ENCODE data around the gene SEC63. TPM values are rescaled to one million over a fixed set of nuclear protein-coding genes. Genes with fewer than 3 reads are reported as not detected.

SEC63 gene
- polyA plus RNA-seq, 1 of the 3 experiments (the other 2 are of a cell fraction): 13.2 TPM

GRCh38 chr6:107822176-107823046 lies 135.6 kb downstream of the SEC63 start:
- Histone ChIP-seq H3K27me3 (ENCODE audit: insufficient read depth) (peaks cover 8% of the 10 kb centered on the region; the same call in 1 of the 2 replicates), H3K9me2 (no peaks in the 10 kb centered on the region), H3K4me1 (ENCODE audit: control insufficient read depth in 1 of 2, insufficient read depth in 2 of 2, low read depth in 1 of 2, low read length in 1 of 2) (peaks cover 0 to 33% of the 10 kb centered on the region in 2 experiments; a peak in 3 of 4 replicates), H3K79me2 (ENCODE audit: insufficient read depth) (no peaks in the 10 kb centered on the region), H3K36me3 (replicated peaks in 1 of 2; ENCODE audit: control insufficient read depth in 1 of 2, insufficient read depth in 2 of 2, low read length in 1 of 2) (no peaks in the 10 kb centered on the region), H2AFZ (ENCODE audit: low read depth) (no peak overlapping the region), H3K9me3 (no peaks in the 10 kb centered on the region), H3F3A (replicated peaks; ENCODE audit: insufficient read depth) (no peaks in the 10 kb centered on the region), H3K9ac (no peak overlapping the region), H3K4me2 (no peak overlapping the region), H4K20me1 (ENCODE audit: insufficient read depth) (no peaks in the 10 kb centered on the region), H3K4me3 (ENCODE audit: low read depth in 2 of 2, low read length in 1 of 2) (no peak overlapping the region), H3K27ac (ENCODE audit: low read depth in 2 of 2, low read length in 1 of 2) (no peak overlapping the region)
- no peak for DNase-seq
- TF ChIP-seq CTCF (IDR thresholded peaks at IDR 0.05) (no peak), SIN3A (IDR thresholded peaks at IDR 0.05; ENCODE audit: borderline replicate concordance, low read depth, low read length) (no peak), POLR2AphosphoS5 (IDR thresholded peaks at IDR 0.05; ENCODE audit: low read depth, low read length) (no peak)
- TF ChIP-seq, protein P1, sequence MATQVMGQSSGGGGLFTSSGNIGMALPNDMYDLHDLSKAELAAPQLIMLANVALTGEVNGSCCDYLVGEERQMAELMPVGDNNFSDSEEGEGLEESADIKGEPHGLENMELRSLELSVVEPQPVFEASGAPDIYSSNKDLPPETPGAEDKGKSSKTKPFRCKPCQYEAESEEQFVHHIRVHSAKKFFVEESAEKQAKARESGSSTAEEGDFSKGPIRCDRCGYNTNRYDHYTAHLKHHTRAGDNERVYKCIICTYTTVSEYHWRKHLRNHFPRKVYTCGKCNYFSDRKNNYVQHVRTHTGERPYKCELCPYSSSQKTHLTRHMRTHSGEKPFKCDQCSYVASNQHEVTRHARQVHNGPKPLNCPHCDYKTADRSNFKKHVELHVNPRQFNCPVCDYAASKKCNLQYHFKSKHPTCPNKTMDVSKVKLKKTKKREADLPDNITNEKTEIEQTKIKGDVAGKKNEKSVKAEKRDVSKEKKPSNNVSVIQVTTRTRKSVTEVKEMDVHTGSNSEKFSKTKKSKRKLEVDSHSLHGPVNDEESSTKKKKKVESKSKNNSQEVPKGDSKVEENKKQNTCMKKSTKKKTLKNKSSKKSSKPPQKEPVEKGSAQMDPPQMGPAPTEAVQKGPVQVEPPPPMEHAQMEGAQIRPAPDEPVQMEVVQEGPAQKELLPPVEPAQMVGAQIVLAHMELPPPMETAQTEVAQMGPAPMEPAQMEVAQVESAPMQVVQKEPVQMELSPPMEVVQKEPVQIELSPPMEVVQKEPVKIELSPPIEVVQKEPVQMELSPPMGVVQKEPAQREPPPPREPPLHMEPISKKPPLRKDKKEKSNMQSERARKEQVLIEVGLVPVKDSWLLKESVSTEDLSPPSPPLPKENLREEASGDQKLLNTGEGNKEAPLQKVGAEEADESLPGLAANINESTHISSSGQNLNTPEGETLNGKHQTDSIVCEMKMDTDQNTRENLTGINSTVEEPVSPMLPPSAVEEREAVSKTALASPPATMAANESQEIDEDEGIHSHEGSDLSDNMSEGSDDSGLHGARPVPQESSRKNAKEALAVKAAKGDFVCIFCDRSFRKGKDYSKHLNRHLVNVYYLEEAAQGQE (IDR thresholded peaks at IDR 0.05; ENCODE audit: low read depth, low read length): no peak
- TF ChIP-seq, protein P2, sequence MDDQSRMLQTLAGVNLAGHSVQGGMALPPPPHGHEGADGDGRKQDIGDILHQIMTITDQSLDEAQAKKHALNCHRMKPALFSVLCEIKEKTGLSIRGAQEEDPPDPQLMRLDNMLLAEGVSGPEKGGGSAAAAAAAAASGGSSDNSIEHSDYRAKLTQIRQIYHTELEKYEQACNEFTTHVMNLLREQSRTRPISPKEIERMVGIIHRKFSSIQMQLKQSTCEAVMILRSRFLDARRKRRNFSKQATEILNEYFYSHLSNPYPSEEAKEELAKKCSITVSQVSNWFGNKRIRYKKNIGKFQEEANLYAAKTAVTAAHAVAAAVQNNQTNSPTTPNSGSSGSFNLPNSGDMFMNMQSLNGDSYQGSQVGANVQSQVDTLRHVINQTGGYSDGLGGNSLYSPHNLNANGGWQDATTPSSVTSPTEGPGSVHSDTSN (IDR thresholded peaks at IDR 0.05): no peak
- 86% methylated on average over 9 of the region's 9 CpGs for WGBS (ENCODE audit: low lambda C conversion rate)
- CTCF ChIA-PET: interaction anchor here (1.5 to 4.1 kb wide), 2 partner anchors 26 to 143 kb away, joined by 3 to 24 read pairs; no protein-coding TSS in a partner anchor
- POLR2A ChIA-PET: interaction anchor here (1.2 kb wide), 1 partner anchor 8 kb away, joined by 3 read pairs; no protein-coding TSS in a partner anchor

DNA sequence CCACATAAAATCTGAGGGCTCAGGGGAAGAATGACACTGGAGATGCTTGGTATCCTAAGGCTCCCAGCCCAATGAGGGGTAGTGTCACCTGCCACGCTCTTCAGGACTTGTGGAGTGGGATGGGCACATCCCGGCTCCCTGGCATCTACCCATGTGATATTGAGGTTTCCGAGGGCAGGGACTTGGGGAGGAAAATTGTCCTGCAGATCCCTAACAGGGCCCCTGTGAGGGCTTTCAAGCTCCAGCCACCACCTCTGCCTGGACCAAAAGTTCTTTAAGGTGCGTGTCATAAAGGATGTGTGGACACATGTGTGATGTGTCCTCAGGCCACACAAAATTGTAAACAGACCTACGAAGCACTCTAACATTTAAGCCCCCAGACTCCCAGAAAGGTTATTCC lies 136.4 kb downstream of the SEC63 start:
- Histone ChIP-seq H3K27ac (ENCODE audit: low read depth in 2 of 2, low read length in 1 of 2) (no peak overlapping the region), H3K79me2 (ENCODE audit: insufficient read depth) (no peaks in the 10 kb centered on the region), H3K9me2 (no peaks in the 10 kb centered on the region), H3K9ac (no peak overlapping the region), H3K27me3 (ENCODE audit: insufficient read depth) (peaks cover 8% of the 10 kb centered on the region; the same call in 1 of the 2 replicates), H3K9me3 (no peaks in the 10 kb centered on the region), H2AFZ (ENCODE audit: low read depth) (no peak overlapping the region), H3F3A (replicated peaks; ENCODE audit: insufficient read depth) (no peaks in the 10 kb centered on the region), H3K4me1 (ENCODE audit: control insufficient read depth in 1 of 2, insufficient read depth in 2 of 2, low read depth in 1 of 2, low read length in 1 of 2) (peaks cover 0 to 33% of the 10 kb centered on the region in 2 experiments; a peak in 3 of 4 replicates), H3K4me2 (no peak overlapping the region), H3K4me3 (ENCODE audit: low read depth in 2 of 2, low read length in 1 of 2) (no peak overlapping the region), H4K20me1 (ENCODE audit: insufficient read depth) (no peaks in the 10 kb centered on the region), H3K36me3 (replicated peaks in 1 of 2; ENCODE audit: control insufficient read depth in 1 of 2, insufficient read depth in 2 of 2, low read length in 1 of 2) (no peaks in the 10 kb centered on the region)
- WGBS (ENCODE audit: low lambda C conversion rate): 72% methylated on average over 5 of the region's 5 CpGs
- ChIA-PET POLR2A (no interaction called here), CTCF (interaction anchor here (1.2 to 4.1 kb wide), 3 partner anchors 20 to 144 kb away, joined by 3 to 24 read pairs (median 3); no protein-coding TSS in a partner anchor)
- no peak for DNase-seq
- no peak for TF ChIP-seq MXI1 (IDR thresholded peaks at IDR 0.05; ENCODE audit: low read depth, low read length)
- no peak for TF ChIP-seq NFIC (IDR thresholded peaks at IDR 0.05; ENCODE audit: borderline replicate concordance)
- no peak for TF ChIP-seq FOXM1 (IDR thresholded peaks at IDR 0.05; ENCODE audit: low read depth)
- TF ChIP-seq SMC3 (IDR thresholded peaks at IDR 0.05; ENCODE audit: low read depth, low read length): no peak
- TF ChIP-seq IRF3 (IDR thresholded peaks at IDR 0.05; ENCODE audit: low read depth, low read length): no peak
- no peak for TF ChIP-seq EZH2phosphoT487 (IDR thresholded peaks at IDR 0.05; ENCODE audit: borderline replicate concordance, low read depth)
- TF ChIP-seq, protein P2 (IDR thresholded peaks at IDR 0.05): no peak
- no peak for TF ChIP-seq USF1 (IDR thresholded peaks at IDR 0.05; ENCODE audit: borderline replicate concordance, low read depth)
- TF ChIP-seq EP300 (IDR thresholded peaks at IDR 0.05; ENCODE audit: borderline replicate concordance in 1 of 2, low read depth in 1 of 2, low read length in 1 of 2): no peak
- TF ChIP-seq RFX5 (IDR thresholded peaks at IDR 0.05; ENCODE audit: low read length): no peak

Data from SK-N-SH (cell line).